Activated T-cell treated with anti-CD3 and anti-CD28 coated beads for 48 hours (primary cell): ENCODE measurements around the gene PTPN9.
"Not testable (repeated sequence)": the region's sequence is repeated elsewhere in the genome, so short reads cannot be mapped to it uniquely, and the experiment has no call there.

Experiments used
- DNase-seq: peaks from one replicate; pipeline ENCODE4 v3.0.0-alpha.2; 2020; ENCODE audit warnings: low read depth

PTPN9 gene

DNA sequence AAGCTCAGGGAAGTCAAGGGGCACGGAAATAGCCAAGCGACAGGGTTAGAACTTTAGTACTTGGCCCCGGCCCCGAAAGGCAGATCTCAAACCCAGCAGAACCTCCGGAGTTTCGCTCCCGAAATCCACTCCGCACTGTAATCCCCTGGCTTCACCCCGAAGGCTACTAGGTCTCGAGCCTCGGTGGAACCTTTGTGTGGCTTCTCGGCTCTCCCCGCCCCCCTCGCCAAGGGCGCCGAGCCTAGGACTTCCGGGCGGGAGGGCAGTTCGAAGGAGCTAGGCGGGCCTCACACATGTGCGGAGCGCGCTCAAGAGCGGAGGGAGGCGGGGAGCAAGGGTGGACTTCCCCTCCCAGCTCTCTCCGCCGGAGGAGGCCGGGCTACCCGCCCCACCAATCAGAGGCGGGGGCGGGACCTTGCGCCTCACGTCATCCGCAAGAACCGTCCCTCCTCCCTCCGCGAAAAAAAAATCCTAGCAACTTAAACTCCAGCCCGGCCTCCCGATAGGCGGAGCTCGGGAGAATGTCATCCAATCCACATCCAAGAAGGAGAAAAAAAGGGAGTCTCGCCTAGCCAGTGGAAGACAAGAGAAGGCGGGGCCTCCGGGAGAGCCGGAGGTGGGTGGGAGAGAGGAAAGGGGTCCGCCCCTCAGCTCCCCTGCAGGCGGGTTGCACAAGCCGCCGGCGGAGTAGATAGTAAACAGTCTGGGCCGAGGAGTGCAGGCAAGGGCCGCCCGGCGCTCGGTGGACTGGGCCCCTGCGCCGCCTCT lies 125.2 kb downstream of the PTPN9 start:
- peak; percentile 96 for DNase-seq

GRCh38 chr15:75452865-75453702 lies 126.0 kb downstream of the PTPN9 start:
- peak; percentile 68 for DNase-seq

DNA sequence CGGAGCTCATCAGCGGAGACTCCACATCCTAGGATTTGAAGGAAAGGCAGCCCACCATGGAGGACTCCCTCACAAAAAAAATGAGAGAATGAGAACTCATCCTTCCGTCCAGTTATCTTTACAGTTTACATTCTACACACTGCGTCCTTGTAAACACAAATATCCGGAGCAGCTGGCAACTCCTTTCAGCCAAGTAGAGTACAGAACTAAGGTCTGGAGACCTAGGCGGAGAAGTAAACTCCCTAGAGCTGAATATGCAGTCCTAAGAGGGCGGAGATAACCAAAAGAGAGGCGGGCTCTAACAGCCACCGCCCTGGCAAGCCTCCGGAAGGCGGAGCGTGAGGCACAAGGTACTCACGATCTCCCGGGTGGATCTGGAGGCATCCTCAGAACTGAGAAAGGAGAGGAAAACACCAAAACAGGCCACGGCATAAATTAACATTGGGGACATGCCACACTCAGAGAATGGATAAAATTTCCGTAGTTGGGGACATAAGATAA lies 126.7 kb downstream of the PTPN9 start:
- DNase-seq, result peak; percentile 74

DNA sequence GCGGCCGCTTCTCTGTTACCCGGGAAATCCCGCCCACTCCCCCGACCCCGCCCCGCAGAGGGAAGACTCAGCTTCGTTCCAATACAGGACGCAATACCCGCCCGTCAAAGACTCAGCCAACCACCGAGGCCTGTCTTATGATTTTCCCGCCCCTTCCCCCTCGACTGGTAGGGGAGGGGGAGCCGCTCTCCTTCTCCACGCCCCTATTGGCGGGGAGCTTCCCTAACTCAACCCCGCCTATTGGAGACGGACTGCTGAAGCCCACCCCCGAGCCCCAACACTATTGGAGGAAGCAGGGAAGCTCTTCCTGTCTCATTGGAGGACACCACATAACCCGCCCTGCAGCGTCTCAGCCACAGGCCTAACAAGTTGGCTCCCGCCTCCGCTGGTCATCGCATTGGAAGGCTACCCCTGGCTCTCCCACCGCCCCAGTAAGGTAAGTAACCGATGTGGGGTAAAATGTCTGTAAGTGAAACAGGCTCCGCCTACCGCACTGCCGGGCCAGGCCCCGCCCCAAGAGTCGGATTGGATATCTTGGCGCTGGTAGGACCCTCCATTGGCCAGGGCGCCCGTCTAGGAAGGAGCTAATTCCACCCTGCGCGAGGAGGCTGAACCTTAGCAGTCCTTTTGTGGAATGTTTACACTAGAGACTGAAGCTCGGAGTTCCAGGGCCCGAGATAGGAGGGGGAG lies 127.3 kb downstream of the PTPN9 start, which contains the start of gene SIN3A:
Gene SIN3A (minus strand): TSS at position 17 of the 690 bp plus-strand sequence. CDS start 21,315 bp downstream, outside the sequence.
- DNase-seq, result peak; percentile 98

GRCh38 chr15:75451202-75451673 lies 127.9 kb downstream of the PTPN9 start:
- DNase-seq, result no peak

DNA sequence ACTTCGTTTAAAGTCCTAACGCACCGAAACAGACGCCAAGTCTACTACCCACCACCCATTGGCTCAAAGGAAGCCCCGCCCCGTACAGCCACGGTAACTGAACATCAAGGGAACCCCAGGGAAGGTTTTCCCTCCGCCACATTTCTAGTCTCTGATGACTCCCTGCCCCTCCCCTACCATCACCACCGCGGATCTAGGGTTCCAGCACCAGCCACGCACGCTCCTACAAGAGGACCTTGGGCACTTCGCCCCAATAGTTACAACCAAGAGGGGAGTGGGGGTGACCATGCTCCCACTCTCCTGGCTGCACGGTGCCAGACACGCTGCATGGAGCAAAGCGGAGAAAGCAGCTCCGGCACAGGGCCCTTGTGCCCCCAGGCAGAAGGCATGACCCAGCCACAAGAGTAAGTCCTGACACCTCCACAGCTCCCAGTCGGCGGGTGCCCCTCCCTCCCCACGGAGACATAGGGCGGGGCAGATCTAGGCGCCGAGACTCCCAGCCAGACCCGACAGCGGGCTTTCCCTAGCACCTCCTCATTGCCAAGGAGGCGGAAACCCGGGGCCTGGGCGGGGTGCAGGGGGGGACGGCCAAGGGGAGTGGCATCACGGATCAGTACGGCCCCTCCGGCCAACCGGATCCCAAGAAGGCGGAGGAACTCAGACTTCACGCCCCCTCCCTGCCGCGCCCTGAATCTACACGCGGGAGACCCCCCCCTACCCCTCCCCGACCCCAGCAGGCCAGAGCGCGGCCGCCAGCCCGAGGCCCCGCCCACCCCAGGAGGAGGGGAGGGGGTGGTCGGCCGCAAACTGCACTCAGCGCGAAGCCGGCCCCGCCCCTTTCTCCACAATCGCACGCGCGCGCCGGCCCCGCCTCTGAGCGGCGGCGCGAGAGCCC lies 128.6 kb downstream of the PTPN9 start:
- DNase-seq, result peak; percentile 95

GRCh38 chr15:75449585-75450306 lies 129.4 kb downstream of the PTPN9 start:
- no peak for DNase-seq

DNA sequence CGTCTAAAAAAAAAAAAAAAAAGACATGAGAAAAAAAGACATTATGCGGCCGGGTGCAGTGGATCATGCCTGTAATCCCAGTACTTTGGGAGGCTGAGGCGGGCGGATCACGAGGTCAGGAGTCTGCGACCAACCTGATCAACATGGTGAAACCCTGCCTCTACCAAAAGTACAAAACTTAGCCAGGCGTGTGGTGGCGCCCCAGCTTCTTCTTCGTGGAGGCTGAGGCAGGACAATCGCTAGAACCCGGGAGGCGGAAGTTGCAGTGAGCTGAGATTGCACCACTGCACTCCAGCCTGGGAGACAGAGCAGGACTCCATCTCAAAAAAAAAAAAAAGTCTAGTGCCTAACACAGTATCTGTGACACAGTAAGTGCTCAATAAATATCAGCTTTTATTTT lies 130.9 kb downstream of the PTPN9 start:
- not testable (repeated sequence) for DNase-seq

- peak; percentile 6 for DNase-seq
Measured at GRCh38 chr15:75446151-75446550, 133.0 kb downstream of the PTPN9 start.

GRCh38 chr15:75445324-75445723 lies 133.8 kb downstream of the PTPN9 start:
- not testable (repeated sequence) for DNase-seq

DNA sequence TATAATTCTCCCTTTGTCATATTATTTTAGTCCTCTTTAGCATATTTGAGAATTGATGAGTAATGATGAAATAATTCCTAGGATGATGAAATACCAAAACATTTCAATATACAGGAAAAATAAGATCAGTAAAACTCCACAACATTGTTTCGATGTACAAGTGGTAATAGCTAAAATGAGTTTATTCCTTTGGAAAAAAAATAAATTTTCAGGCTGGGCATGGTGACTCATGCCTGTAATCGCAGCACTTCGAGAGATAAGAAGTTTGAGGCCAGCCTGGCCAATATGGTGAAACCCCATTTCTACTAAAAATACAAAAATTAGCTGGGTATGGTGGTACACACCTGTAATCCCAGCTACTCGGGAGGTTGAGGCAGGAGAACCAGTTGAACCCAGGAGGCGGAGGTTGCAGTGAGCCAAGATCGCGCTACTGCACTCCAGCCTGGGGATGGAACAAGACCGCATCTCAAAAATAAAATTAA lies 135.1 kb downstream of the PTPN9 start:
- DNase-seq, result not testable (repeated sequence)

DNA sequence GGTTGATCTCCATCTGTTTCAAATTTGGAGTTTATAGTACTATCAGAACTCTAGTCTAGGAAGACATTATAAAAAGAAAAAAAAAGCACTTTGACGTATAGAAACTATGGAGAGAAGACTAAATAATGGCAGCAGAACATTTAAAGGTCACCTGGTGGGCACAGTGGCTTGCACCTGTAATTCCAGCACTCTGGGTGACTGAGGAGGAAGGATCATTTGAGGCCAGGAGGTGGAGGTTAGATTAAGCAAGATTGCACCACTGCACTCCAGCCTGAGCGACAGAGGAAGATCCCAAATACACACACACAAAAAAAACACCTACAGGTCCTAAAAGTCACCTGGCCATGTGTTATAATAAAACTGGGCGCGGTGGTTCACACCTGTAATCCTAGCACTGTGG lies 141.4 kb downstream of the PTPN9 start:
- DNase-seq, result no peak

DNA sequence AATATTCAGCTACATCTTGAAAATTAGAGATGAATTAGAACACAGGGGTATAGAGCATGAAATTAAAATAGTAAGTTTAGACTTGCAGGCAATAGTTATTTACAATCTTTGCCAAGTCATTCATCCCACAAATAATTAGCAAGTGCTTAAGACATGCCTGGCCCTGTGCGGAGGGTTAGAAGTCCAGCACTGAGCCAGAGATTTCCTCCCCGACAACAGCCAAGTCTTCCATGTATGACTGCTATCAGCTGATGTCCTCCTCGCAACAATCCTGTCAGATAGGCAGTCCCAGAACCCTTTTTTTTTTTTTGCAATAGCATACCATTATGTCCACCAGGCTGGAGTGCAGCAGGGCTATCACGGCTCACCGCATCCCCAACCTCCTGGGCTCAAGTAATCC lies 142.2 kb downstream of the PTPN9 start:
- DNase-seq, result no peak

DNA sequence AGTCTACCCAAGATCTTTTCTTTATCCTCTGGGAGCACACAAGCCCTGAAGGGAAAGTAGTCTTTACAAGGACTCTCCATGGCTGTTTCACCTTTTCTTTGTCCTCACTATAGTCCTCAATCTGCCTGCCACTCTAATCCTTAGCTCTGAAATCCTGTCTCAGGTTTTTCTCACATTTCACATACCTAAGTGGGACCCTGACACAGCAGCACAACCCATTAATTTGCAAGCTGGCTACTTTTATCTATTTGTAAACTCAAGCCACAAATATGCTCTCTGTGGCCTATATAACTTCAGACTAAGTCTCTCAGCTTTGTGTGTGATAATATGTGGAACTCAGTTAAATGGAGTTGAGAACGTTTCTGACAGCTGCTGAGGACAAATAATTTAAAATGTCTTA lies 147.4 kb downstream of the PTPN9 start:
- DNase-seq, result no peak

GRCh38 chr15:75431270-75431669 lies 147.8 kb downstream of the PTPN9 start:
- DNase-seq, result no peak

DNA sequence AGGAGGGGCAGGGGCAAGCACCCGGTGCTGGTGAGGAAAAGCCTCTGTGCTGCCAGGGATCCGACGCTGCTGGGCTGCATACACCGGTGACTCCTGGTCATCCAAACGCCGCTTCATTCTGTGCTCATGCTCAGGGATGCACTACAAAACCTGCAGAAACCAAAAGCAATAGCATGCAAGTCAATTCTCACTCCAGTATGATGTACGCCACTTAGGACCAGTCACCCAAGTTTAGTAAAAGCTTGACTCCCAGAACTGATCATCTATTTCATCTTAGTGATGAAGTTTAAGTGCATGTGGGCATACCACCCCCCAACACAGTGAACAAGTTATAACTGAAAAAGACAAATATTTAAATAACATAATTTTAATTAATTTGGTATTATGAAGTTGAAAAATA lies 148.9 kb downstream of the PTPN9 start:
- DNase-seq, result no peak

DNA sequence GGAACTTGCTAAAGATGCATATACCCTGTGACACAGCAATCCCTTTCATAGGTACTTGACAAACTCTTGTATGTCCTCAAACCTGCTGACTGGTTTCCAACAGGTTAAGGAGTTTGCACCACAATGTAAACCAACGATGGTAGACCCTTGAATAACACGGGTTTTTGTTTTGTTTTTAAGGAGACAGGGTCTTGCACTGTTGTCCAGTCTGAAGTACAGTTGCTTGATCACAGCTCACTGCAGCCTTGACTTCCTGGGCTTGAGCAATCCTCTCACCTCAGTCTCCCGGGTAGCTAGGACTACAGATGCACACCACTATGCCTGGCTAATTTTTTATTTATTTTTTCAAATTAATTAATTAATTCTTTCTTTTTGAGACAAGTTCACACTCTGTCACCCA lies 151.0 kb downstream of the PTPN9 start:
- DNase-seq, result no peak

- no peak for DNase-seq
Measured at GRCh38 chr15:75425966-75426500, 153.1 kb downstream of the PTPN9 start.

DNA sequence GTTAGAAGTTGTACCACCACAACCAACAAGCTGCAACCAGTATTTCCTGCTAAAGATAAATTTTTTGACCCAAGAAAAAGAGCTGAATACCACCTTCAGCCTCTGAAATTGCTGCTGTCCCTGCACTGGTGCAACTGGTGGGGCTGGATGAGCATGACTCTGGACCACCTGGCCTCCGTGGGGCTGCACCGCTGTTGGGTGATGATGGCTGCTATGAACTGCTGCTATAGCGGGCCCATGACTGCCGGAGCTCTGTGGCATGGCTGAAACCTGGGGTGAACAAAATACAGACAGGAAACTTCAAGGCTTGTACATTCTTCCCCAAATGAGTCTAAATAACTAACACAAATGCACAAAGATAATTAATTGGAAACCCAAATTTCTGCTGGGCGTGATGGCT lies 156.6 kb downstream of the PTPN9 start:
- no peak for DNase-seq

- no peak for DNase-seq
Measured at GRCh38 chr15:75420698-75421097, 158.4 kb downstream of the PTPN9 start.
